Activated effector memory CD4-positive, alpha-beta T cell treated with Interleukin-2 at 50 U/mL for 16 hours (primary cell): ENCODE results near the gene BANF2.

Experiments used
- DNase-seq: peaks from one replicate; pipeline ENCODE4 v3.0.0-alpha.2; 2020

BANF2 gene

GRCh38 chr20:17735959-17736621 is 36.3 kb downstream of the BANF2 start:
- no peak for DNase-seq

GRCh38 chr20:17738154-17738553 is 38.4 kb downstream of the BANF2 start:
- no peak for DNase-seq

GRCh38 chr20:17741220-17741619 is 41.5 kb downstream of the BANF2 start:
- no peak for DNase-seq

GRCh38 chr20:17742731-17743130 is 43.0 kb downstream of the BANF2 start:
- no peak for DNase-seq

- DNase-seq = no peak
These were observed 43.9 kb downstream of the BANF2 start for GRCh38 chr20:17743677-17744076.

- no peak for DNase-seq
These were observed 47.7 kb downstream of the BANF2 start for GRCh38 chr20:17747431-17747846.

GRCh38 chr20:17748279-17748678 is 48.5 kb downstream of the BANF2 start:
- DNase-seq = no peak

- no peak for DNase-seq
These were observed 49.8 kb downstream of the BANF2 start for GRCh38 chr20:17749626-17749977.

- no peak for DNase-seq
These were observed 50.4 kb downstream of the BANF2 start for GRCh38 chr20:17749978-17750721.

GRCh38 chr20:17750722-17751045 is 50.9 kb downstream of the BANF2 start:
- DNase-seq = no peak

- no peak for DNase-seq
These were observed 51.9 kb downstream of the BANF2 start for GRCh38 chr20:17751640-17752039.

GRCh38 chr20:17752459-17752858 is 52.7 kb downstream of the BANF2 start:
- no peak for DNase-seq

GRCh38 chr20:17753516-17753915 is 53.8 kb downstream of the BANF2 start:
- DNase-seq = no peak

GRCh38 chr20:17756529-17756928 is 56.8 kb downstream of the BANF2 start:
- DNase-seq = no peak

GRCh38 chr20:17757496-17757895 is 57.7 kb downstream of the BANF2 start:
- DNase-seq = no peak

GRCh38 chr20:17758010-17758409 is 58.2 kb downstream of the BANF2 start:
- no peak for DNase-seq

GRCh38 chr20:17758512-17758911 is 58.7 kb downstream of the BANF2 start:
- no peak for DNase-seq

GRCh38 chr20:17759449-17759848 is 59.7 kb downstream of the BANF2 start:
- DNase-seq = no peak

GRCh38 chr20:17761604-17762003 is 61.8 kb downstream of the BANF2 start:
- no peak for DNase-seq

GRCh38 chr20:17762243-17762872 is 62.6 kb downstream of the BANF2 start:
- no peak for DNase-seq

GRCh38 chr20:17762873-17763557 is 63.2 kb downstream of the BANF2 start:
- no peak for DNase-seq

GRCh38 chr20:17765017-17765416 is 65.3 kb downstream of the BANF2 start:
- DNase-seq = no peak

- DNase-seq = no peak
These were observed 65.8 kb downstream of the BANF2 start for GRCh38 chr20:17765584-17765983.

- DNase-seq = no peak
These were observed 66.5 kb downstream of the BANF2 start for GRCh38 chr20:17766226-17766625.
